SK-N-SH (cell line): ENCODE measurements around the gene ERLIN1. TPM values are rescaled to one million over a fixed set of nuclear protein-coding genes. Genes with fewer than 3 reads are reported as not detected.

Experiments
- CTCF ChIA-PET: fragments of 300-600, 350-600 bp; formaldehyde crosslinking; extraction: SDS; loops from one replicate; lab custom pipeline; 2021; lab: Yijun Ruan, JAX
- POLR2A ChIA-PET: fragments of 350-600 bp; sonication (Branson Sonifier 250); formaldehyde crosslinking; extraction: SDS; loops from one replicate; lab custom pipeline; 2020; ENCODE audit warnings: antibody characterized with exemption, inconsistent platforms; lab: Yijun Ruan, JAX
- DNase-seq: peaks from one replicate; pipeline ENCODE4 v3.0.0; 2012
- H2AFZ ChIP-seq: fragments of 200-600 bp; sonication (generic); 2 replicates; pipeline ENCODE4 v1.8.1; 2016; ENCODE audit warnings: antibody characterized with exemption, mild to moderate bottlenecking, low read depth
- H3F3A ChIP-seq: fragments of 200-600 bp; sonication (generic); replicated peaks from 2 replicates; pipeline ENCODE3; 2016; ENCODE audit warnings: antibody characterized with exemption, mild to moderate bottlenecking; ENCODE audit not compliant: insufficient read depth
- H3K27ac ChIP-seq, 2 experiments: fragments of 200-500 bp in 1 of 2; fragments of 200-600 bp in 1 of 2; sonication (Bioruptor generic) in 1 of 2; sonication (generic), shearing (Covaris generic) in 1 of 2; 2 replicates each; pipeline versions ENCODE4 v1.5.1 to v1.6.1; 2014 to 2016; ENCODE audit warnings: low read depth in 2 of 2, inconsistent platforms in 1 of 2, low read length in 1 of 2, mild to moderate bottlenecking in 1 of 2, mixed read lengths in 1 of 2
- H3K27me3 ChIP-seq: fragments of 200-600 bp; sonication (generic), shearing (Covaris generic); 2 replicates; pipeline ENCODE4 v1.6.1; 2016; ENCODE audit warnings: mixed run types; ENCODE audit not compliant: insufficient read depth
- H3K36me3 ChIP-seq, 2 experiments: fragments of 200-500 bp in 1 of 2; fragments of 200-600 bp in 1 of 2; sonication (Bioruptor generic) in 1 of 2; sonication (generic) in 1 of 2; replicated peaks in 1 of 2; 2 replicates each; pipeline versions ENCODE3 to v1.5.1; 2014 to 2016; ENCODE audit warnings: low read length in 1 of 2, mild to moderate bottlenecking in 1 of 2; ENCODE audit not compliant: insufficient read depth in 2 of 2, control insufficient read depth in 1 of 2
- H3K4me1 ChIP-seq, 2 experiments: fragments of 200-500 bp in 1 of 2; fragments of 200-600 bp in 1 of 2; sonication (Bioruptor generic) in 1 of 2; sonication (generic), shearing (Covaris generic) in 1 of 2; 2 replicates each; pipeline versions ENCODE4 v1.5.1 to v1.6.1; 2014 to 2016; ENCODE audit warnings: low read depth in 1 of 2, low read length in 1 of 2, mixed run types in 1 of 2; ENCODE audit not compliant: insufficient read depth in 2 of 2, control insufficient read depth in 1 of 2
- H3K4me2 ChIP-seq: fragments of 200-600 bp; sonication (generic), shearing (Covaris generic); 2 replicates; pipeline ENCODE4 v1.6.1; 2017; ENCODE audit warnings: mixed run types
- H3K4me3 ChIP-seq, 2 experiments: fragments of 200-500 bp in 1 of 2; fragments of 200-600 bp in 1 of 2; sonication (Bioruptor generic) in 1 of 2; sonication (generic), shearing (Covaris generic) in 1 of 2; 2 replicates each; pipeline versions ENCODE4 v1.5.1 to v1.8.1; 2014 to 2016; ENCODE audit warnings: low read depth in 2 of 2, inconsistent platforms in 1 of 2, low read length in 1 of 2, mild to moderate bottlenecking in 1 of 2, mixed read lengths in 1 of 2, moderate library complexity in 1 of 2
- H3K79me2 ChIP-seq: fragments of 200-600 bp; sonication (generic); 2 replicates; pipeline ENCODE4 v1.8.1; 2017; ENCODE audit warnings: mild to moderate bottlenecking; ENCODE audit not compliant: insufficient read depth
- H3K9ac ChIP-seq: fragments of 200-600 bp; sonication (generic); 2 replicates; pipeline ENCODE4 v1.6.1; 2017; ENCODE audit warnings: mixed run types
- H3K9me2 ChIP-seq: fragments of 200-600 bp; sonication (generic); 2 replicates; pipeline ENCODE4 v1.6.1; 2017; ENCODE audit warnings: mixed run types
- H3K9me3 ChIP-seq: fragments of 200-600 bp; sonication (generic); 2 replicates; pipeline ENCODE4 v1.6.1; 2017; ENCODE audit warnings: mixed run types, mild to moderate bottlenecking, moderate library complexity
- H4K20me1 ChIP-seq: fragments of 200-600 bp; sonication (generic); 2 replicates; pipeline ENCODE4 v1.6.1; 2017; ENCODE audit warnings: mild to moderate bottlenecking, mixed run types; ENCODE audit not compliant: insufficient read depth
- CHD2 ChIP-seq: fragments of 150-350 bp; IDR thresholded peaks from 2 replicates; pipeline ENCODE4 v1.6.1; 2018; ENCODE audit warnings: low read length; ENCODE audit not compliant: partially characterized antibody
- EP300 ChIP-seq, 2 experiments: IDR thresholded peaks; 2 replicates each; pipeline versions ENCODE4 v1.4.0 to v1.6.1; 2012; ENCODE audit warnings: borderline replicate concordance in 1 of 2, low read depth in 1 of 2, low read length in 1 of 2
- EZH2phosphoT487 ChIP-seq: fragments of 200-600 bp; sonication (generic); IDR thresholded peaks from 2 replicates; pipeline ENCODE4 v1.6.1; 2017; ENCODE audit warnings: low read depth, mixed run types, mild to moderate bottlenecking, antibody characterized with exemption, moderate library complexity, borderline replicate concordance
- FOXM1 ChIP-seq: IDR thresholded peaks from 2 replicates; pipeline ENCODE4 v1.4.0; 2012; ENCODE audit warnings: low read depth, mild to moderate bottlenecking
- GATA2 ChIP-seq: sonication (generic); formaldehyde crosslinking; IDR thresholded peaks from 2 replicates; pipeline ENCODE4 v1.5.0; 2020; ENCODE audit warnings: mild to moderate bottlenecking, missing genetic modification reagents
- MEF2A ChIP-seq: IDR thresholded peaks from 2 replicates; pipeline ENCODE4 v1.4.0; 2012; ENCODE audit warnings: low read depth, borderline replicate concordance
- POLR2AphosphoS5 ChIP-seq: IDR thresholded peaks from 2 replicates; pipeline ENCODE4 v1.6.1; 2012; ENCODE audit warnings: low read depth, low read length
- RAD21 ChIP-seq: IDR thresholded peaks from 2 replicates; pipeline ENCODE4 v1.6.1; 2012; ENCODE audit warnings: mild to moderate bottlenecking, low read length
- RCOR1 ChIP-seq: fragments of 150-350 bp; IDR thresholded peaks from 2 replicates; pipeline ENCODE4 v1.6.1; 2017; ENCODE audit warnings: antibody characterized with exemption, low read length
- RFX5 ChIP-seq: IDR thresholded peaks from 2 replicates; pipeline ENCODE4 v1.6.1; 2012; ENCODE audit warnings: mild to moderate bottlenecking, improper control_type of control experiment, low read length
- RXRA ChIP-seq: IDR thresholded peaks from 2 replicates; pipeline ENCODE4 v1.4.0; 2012; ENCODE audit warnings: low read depth, mild to moderate bottlenecking, borderline replicate concordance
- SIN3A ChIP-seq: IDR thresholded peaks from 2 replicates; pipeline ENCODE4 v1.6.1; 2012; ENCODE audit warnings: low read depth, mild to moderate bottlenecking, low read length, moderate library complexity, borderline replicate concordance
- TEAD4 ChIP-seq: IDR thresholded peaks from 2 replicates; pipeline ENCODE4 v1.4.0; 2012; ENCODE audit warnings: mild to moderate bottlenecking, borderline replicate concordance; ENCODE audit not compliant: insufficient read depth
- YY1 ChIP-seq: IDR thresholded peaks from 2 replicates; pipeline ENCODE4 v1.4.0; 2012; ENCODE audit warnings: low read depth, mild to moderate bottlenecking
- ZBTB33 ChIP-seq: IDR thresholded peaks from 2 replicates; pipeline ENCODE4 v1.4.0; 2012; ENCODE audit warnings: low read depth, borderline replicate concordance
- WGBS: methylation state at CpG from one replicate; pipeline ENCODE4 v1.1.6; 2017; ENCODE audit warnings: low lambda C conversion rate; 5-methylcytosine and 5-hydroxymethylcytosine counted together
- polyA plus RNA-seq, 3 experiments: library from polyadenylated mRNA; depleted of rRNA; stranded (reverse); fragments of >200 nt; gene quantifications; 2 replicates each; pipeline ENCODE4 v1.2.3, GENCODE V29; 2012
- TF ChIP-seq, protein P1 (sequence below): IDR thresholded peaks from 2 replicates; pipeline ENCODE4 v1.4.0; 2012; ENCODE audit warnings: low read depth

The ERLIN1 gene
- polyA plus RNA-seq, 1 of the 3 experiments (the other 2 are of a cell fraction) = 43.8 TPM

DNA sequence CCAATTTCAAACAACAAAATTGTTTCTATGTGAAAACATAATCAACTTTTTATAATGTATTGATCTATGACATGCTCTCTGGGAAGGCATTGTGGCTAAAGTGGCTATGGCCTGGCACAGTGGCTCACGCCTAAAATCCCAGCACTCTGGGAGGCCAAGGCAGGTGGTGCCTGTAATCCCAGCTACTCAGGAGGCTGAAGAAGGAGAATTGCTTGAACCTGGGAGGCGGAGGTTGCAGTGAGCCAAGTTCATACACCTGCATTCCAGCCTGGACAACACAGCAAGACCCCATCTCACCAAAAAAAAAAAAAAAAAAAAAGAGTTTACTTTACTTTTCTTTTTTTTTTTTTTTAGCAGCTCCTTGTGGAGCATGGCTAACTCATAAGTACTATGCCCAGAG, 65.3 kb downstream of the ERLIN1 start:
- no peaks in the 10 kb centered on the region for H3K9me3 ChIP-seq
- no peak overlapping the region for H3K9ac ChIP-seq
- ChIA-PET CTCF (interaction anchor here (0.8 kb wide), 1 partner anchor 96 kb away, joined by 3 read pairs; no protein-coding TSS in a partner anchor), POLR2A (no interaction called here)
- no peaks in the 10 kb centered on the region for H3K4me1 ChIP-seq
- H3K36me3 ChIP-seq = no peaks in the 10 kb centered on the region
- H3K79me2 ChIP-seq = no peaks in the 10 kb centered on the region
- no peaks in the 10 kb centered on the region for H3K27me3 ChIP-seq
- H2AFZ ChIP-seq = no peak overlapping the region
- H3K4me3 ChIP-seq = no peak overlapping the region
- 67% methylated on average over 2 of the region's 2 CpGs for WGBS
- no peak overlapping the region for H3K4me2 ChIP-seq
- H3K27ac ChIP-seq = no peak overlapping the region
- H3F3A ChIP-seq = no peaks in the 10 kb centered on the region
- no peak for DNase-seq
- TF ChIP-seq RXRA (no peak), CHD2 (no peak), RAD21 (no peak), POLR2AphosphoS5 (no peak), GATA2 (CRISPR knock-in tag) (no peak), FOXM1 (no peak), RCOR1 (no peak), RFX5 (no peak), EZH2phosphoT487 (no peak), ZBTB33 (no peak)
- no peaks in the 10 kb centered on the region for H4K20me1 ChIP-seq
- H3K9me2 ChIP-seq = no peaks in the 10 kb centered on the region

GRCh38 chr10:100119726-100120125, 66.1 kb downstream of the ERLIN1 start:
- TF ChIP-seq SIN3A (no peak), MEF2A (no peak), EP300 (IDR thresholded peaks at IDR 0.05; ENCODE audit: borderline replicate concordance in 1 of 2, low read depth in 1 of 2, low read length in 1 of 2) (no peak), TEAD4 (no peak), CHD2 (no peak), YY1 (no peak), FOXM1 (no peak)
- TF ChIP-seq, protein P1, sequence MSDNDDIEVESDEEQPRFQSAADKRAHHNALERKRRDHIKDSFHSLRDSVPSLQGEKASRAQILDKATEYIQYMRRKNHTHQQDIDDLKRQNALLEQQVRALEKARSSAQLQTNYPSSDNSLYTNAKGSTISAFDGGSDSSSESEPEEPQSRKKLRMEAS = no peak
- Histone ChIP-seq H3K4me2 (no peak overlapping the region), H2AFZ (no peak overlapping the region), H3K79me2 (no peaks in the 10 kb centered on the region), H3K9me2 (no peaks in the 10 kb centered on the region), H3K36me3 (no peaks in the 10 kb centered on the region), H3K27me3 (no peaks in the 10 kb centered on the region), H3K4me1 (no peaks in the 10 kb centered on the region), H3F3A (no peaks in the 10 kb centered on the region), H3K9me3 (no peaks in the 10 kb centered on the region), H3K4me3 (no peak overlapping the region), H3K9ac (no peak overlapping the region), H4K20me1 (no peaks in the 10 kb centered on the region), H3K27ac (no peak overlapping the region)
- WGBS = 61% methylated on average over 4 of the region's 4 CpGs
- POLR2A ChIA-PET = no interaction called here
- no peak for DNase-seq
- CTCF ChIA-PET = no interaction called here
